OCI-LY1 (cell line): Measurements from ENCODE around the gene NLRP3.

ENCODE experiments used
- H2AFZ ChIP-seq: fragments of 200-600 bp; sonication (generic), shearing (Covaris generic); 2 replicates; pipeline ENCODE4 v1.6.0; 2014; ENCODE audit warnings: antibody characterized with exemption, mild to moderate bottlenecking, low read length
- H3F3A ChIP-seq: fragments of 200-600 bp; sonication (generic), shearing (Covaris generic); 2 replicates; pipeline ENCODE4 v1.6.0; 2014; ENCODE audit warnings: mild to moderate bottlenecking, antibody characterized with exemption, low read length, moderate library complexity; ENCODE audit not compliant: insufficient read depth
- H3K27ac ChIP-seq: fragments of 200-600 bp; sonication (generic); 2 replicates; pipeline ENCODE4 v1.5.1; 2014; ENCODE audit warnings: low read length, mixed run types, mild to moderate bottlenecking, low read depth; ENCODE audit not compliant: poor library complexity, severe bottlenecking
- H3K27me3 ChIP-seq: fragments of 200-600 bp; sonication (generic); 2 replicates; pipeline ENCODE4 v1.6.0; 2014; ENCODE audit warnings: antibody characterized with exemption, mild to moderate bottlenecking, low read length, moderate library complexity; ENCODE audit not compliant: insufficient read depth
- H3K36me3 ChIP-seq: fragments of 200-600 bp; sonication (generic); 2 replicates; pipeline ENCODE4 v1.6.1; 2014; ENCODE audit warnings: mild to moderate bottlenecking, antibody characterized with exemption, low read length, moderate library complexity, mixed read lengths; ENCODE audit not compliant: insufficient read depth
- H3K4me1 ChIP-seq: fragments of 200-600 bp; sonication (generic); 2 replicates; pipeline ENCODE4 v1.5.1; 2014; ENCODE audit warnings: mild to moderate bottlenecking, low read length, moderate library complexity; ENCODE audit not compliant: insufficient read depth, severe bottlenecking
- H3K4me2 ChIP-seq: fragments of 200-600 bp; sonication (generic), shearing (Covaris generic); 2 replicates; pipeline ENCODE4 v1.6.1; 2014; ENCODE audit warnings: low read length
- H3K4me3 ChIP-seq: fragments of 200-600 bp; sonication (generic); 2 replicates; pipeline ENCODE4 v1.5.1; 2014; ENCODE audit warnings: low read length, low read depth, mild to moderate bottlenecking, mixed read lengths; ENCODE audit not compliant: poor library complexity, severe bottlenecking
- H3K79me2 ChIP-seq: fragments of 200-600 bp; shearing (Covaris generic); 2 replicates; pipeline ENCODE4 v1.6.1; 2016; ENCODE audit warnings: mixed run types, low read length, mixed read lengths; ENCODE audit not compliant: insufficient read depth
- H3K9ac ChIP-seq: fragments of 200-600 bp; sonication (generic), shearing (Covaris generic); 2 replicates; pipeline ENCODE4 v1.6.1; 2014; ENCODE audit warnings: mild to moderate bottlenecking, low read length, mixed read lengths
- H3K9me2 ChIP-seq: fragments of 200-600 bp; sonication (generic), shearing (Covaris generic); 2 replicates; pipeline ENCODE4 v1.6.1; 2014; ENCODE audit warnings: low read depth, mild to moderate bottlenecking, low read length, mixed read lengths
- H3K9me3 ChIP-seq: fragments of 200-600 bp; shearing (Covaris generic); 2 replicates; pipeline ENCODE4 v1.6.1; 2014; ENCODE audit warnings: low read length, mixed read lengths
- H4K20me1 ChIP-seq: fragments of 200-600 bp; sonication (generic), shearing (Covaris generic); 2 replicates; pipeline ENCODE4 v1.6.0; 2016; ENCODE audit warnings: mild to moderate bottlenecking, low read length; ENCODE audit not compliant: insufficient read depth
- CTCF ChIP-seq: fragments of 200-600 bp; sonication (generic), shearing (Covaris generic); IDR thresholded peaks from 2 replicates; pipeline ENCODE4 v1.5.1; 2017; ENCODE audit warnings: mild to moderate bottlenecking, antibody characterized with exemption, low read length, moderate library complexity, mixed read lengths
- EZH2 ChIP-seq: fragments of 200-600 bp; sonication (generic), shearing (Covaris generic); IDR thresholded peaks from 2 replicates; pipeline ENCODE4 v1.8.0; 2017; ENCODE audit warnings: borderline replicate concordance, mixed run types, mild to moderate bottlenecking, antibody characterized with exemption, low read length, moderate library complexity, mixed read lengths

NLRP3 gene

GRCh38 chr1:247386217-247386616 is 29.8 kb upstream of the NLRP3 start:
- no peak overlapping the region for H3K4me3 ChIP-seq
- H4K20me1 ChIP-seq = no peaks in the 10 kb centered on the region
- no peaks in the 10 kb centered on the region for H3K9me2 ChIP-seq
- H3K27ac ChIP-seq = no peak overlapping the region
- no peaks in the 10 kb centered on the region for H3F3A ChIP-seq
- no peaks in the 10 kb centered on the region for H3K79me2 ChIP-seq
- no peak overlapping the region for H2AFZ ChIP-seq
- no peak overlapping the region for H3K9ac ChIP-seq
- H3K9me3 ChIP-seq = no peaks in the 10 kb centered on the region
- peaks cover 12% of the 10 kb centered on the region for H3K4me1 ChIP-seq
- no peak for TF ChIP-seq EZH2
- H3K4me2 ChIP-seq = no peak overlapping the region
- no peaks in the 10 kb centered on the region; the same call in 1 of the 2 replicates for H3K27me3 ChIP-seq
- no peaks in the 10 kb centered on the region for H3K36me3 ChIP-seq

GRCh38 chr1:247386687-247387086 is 29.3 kb upstream of the NLRP3 start:
- no peak overlapping the region for H3K9ac ChIP-seq
- no peaks in the 10 kb centered on the region for H3K36me3 ChIP-seq
- TF ChIP-seq CTCF (no peak), EZH2 (no peak)
- no peak overlapping the region for H3K4me2 ChIP-seq
- no peaks in the 10 kb centered on the region for H3K79me2 ChIP-seq
- no peaks in the 10 kb centered on the region for H3K9me2 ChIP-seq
- no peaks in the 10 kb centered on the region for H3F3A ChIP-seq
- H3K27me3 ChIP-seq = no peaks in the 10 kb centered on the region; the same call in 1 of the 2 replicates
- H3K4me3 ChIP-seq = no peak overlapping the region
- H2AFZ ChIP-seq = no peak overlapping the region
- no peaks in the 10 kb centered on the region for H3K9me3 ChIP-seq
- H3K27ac ChIP-seq = no peak overlapping the region
- H4K20me1 ChIP-seq = no peaks in the 10 kb centered on the region
- H3K4me1 ChIP-seq = peaks cover 12% of the 10 kb centered on the region

GRCh38 chr1:247387096-247387495 is 28.9 kb upstream of the NLRP3 start:
- no peak overlapping the region for H3K4me2 ChIP-seq
- no peaks in the 10 kb centered on the region for H4K20me1 ChIP-seq
- H3K27me3 ChIP-seq = no peaks in the 10 kb centered on the region; the same call in 1 of the 2 replicates
- no peaks in the 10 kb centered on the region for H3K9me2 ChIP-seq
- H3K27ac ChIP-seq = no peak overlapping the region
- H3K36me3 ChIP-seq = no peaks in the 10 kb centered on the region
- no peak overlapping the region for H3K9ac ChIP-seq
- no peak overlapping the region for H3K4me3 ChIP-seq
- H2AFZ ChIP-seq = no peak overlapping the region
- peaks cover 12% of the 10 kb centered on the region for H3K4me1 ChIP-seq
- TF ChIP-seq EZH2 (no peak), CTCF (no peak)
- no peaks in the 10 kb centered on the region for H3F3A ChIP-seq
- no peaks in the 10 kb centered on the region for H3K79me2 ChIP-seq
- no peaks in the 10 kb centered on the region for H3K9me3 ChIP-seq

- Histone ChIP-seq H3K9me2 (no peaks in the 10 kb centered on the region), H3K27ac (no peak overlapping the region)
These were observed 28.4 kb upstream of the NLRP3 start for GRCh38 chr1:247387565-247387964.

More at GRCh38 chr1:247387565-247387964, 28.4 kb upstream of the NLRP3 start:
- TF ChIP-seq CTCF (no peak), EZH2 (no peak)
- no peaks in the 10 kb centered on the region for H4K20me1 ChIP-seq
- H3F3A ChIP-seq = no peaks in the 10 kb centered on the region
- H3K36me3 ChIP-seq = no peaks in the 10 kb centered on the region
- no peak overlapping the region for H3K4me3 ChIP-seq
- H3K4me1 ChIP-seq = peaks cover 12% of the 10 kb centered on the region
- H3K79me2 ChIP-seq = no peaks in the 10 kb centered on the region
- H3K9me3 ChIP-seq = no peaks in the 10 kb centered on the region
- H2AFZ ChIP-seq = no peak overlapping the region
- H3K9ac ChIP-seq = no peak overlapping the region
- no peak overlapping the region for H3K4me2 ChIP-seq
- no peaks in the 10 kb centered on the region; the same call in 1 of the 2 replicates for H3K27me3 ChIP-seq
